ENCODE data around the gene NPC1L1.

The NPC1L1 gene

GRCh38 chr7:44467217-44467548, 73.9 kb downstream of the NPC1L1 start:
- TF ChIP-seq HOXC10 (CRISPR knock-in tag; IDR thresholded peaks at IDR 0.05) (no peak), KLF10 (tag by site-specific recombination; IDR thresholded peaks at IDR 0.05) (no peak), ZNF707 (tag by site-specific recombination; IDR thresholded peaks at IDR 0.05) (no peak), ZNF274 (IDR thresholded peaks at IDR 0.05; ENCODE audit: low read length) (no peak), ZNF274 (tag by site-specific recombination; IDR thresholded peaks at IDR 0.05; ENCODE audit: borderline replicate concordance) (no peak), ZNF580 (tag by site-specific recombination; IDR thresholded peaks at IDR 0.05) (no peak), ZNF658 (tag by site-specific recombination; IDR thresholded peaks at IDR 0.05) (no peak), ZBTB17 (tag by site-specific recombination; IDR thresholded peaks at IDR 0.05) (no peak), ZNF366 (tag by site-specific recombination; conservative IDR thresholded peaks at IDR 0.05) (no peak), ZSCAN16 (tag by site-specific recombination; IDR thresholded peaks at IDR 0.05) (no peak), ZNF146 (tag by site-specific recombination; IDR thresholded peaks at IDR 0.05) (no peak), HOXA7 (CRISPR knock-in tag; IDR thresholded peaks at IDR 0.05; ENCODE audit: borderline replicate concordance) (no peak), ZNF214 (tag by site-specific recombination; IDR thresholded peaks at IDR 0.05; ENCODE audit: borderline replicate concordance) (no peak), ZNF335 (tag by site-specific recombination; conservative IDR thresholded peaks at IDR 0.05) (no peak), KLF7 (tag by site-specific recombination; IDR thresholded peaks at IDR 0.05; ENCODE audit: borderline replicate concordance) (no peak), ZNF785 (tag by site-specific recombination; IDR thresholded peaks at IDR 0.05) (no peak), ZNF26 (tag by site-specific recombination; IDR thresholded peaks at IDR 0.05) (no peak)
- TF ChIP-seq, protein P1, sequence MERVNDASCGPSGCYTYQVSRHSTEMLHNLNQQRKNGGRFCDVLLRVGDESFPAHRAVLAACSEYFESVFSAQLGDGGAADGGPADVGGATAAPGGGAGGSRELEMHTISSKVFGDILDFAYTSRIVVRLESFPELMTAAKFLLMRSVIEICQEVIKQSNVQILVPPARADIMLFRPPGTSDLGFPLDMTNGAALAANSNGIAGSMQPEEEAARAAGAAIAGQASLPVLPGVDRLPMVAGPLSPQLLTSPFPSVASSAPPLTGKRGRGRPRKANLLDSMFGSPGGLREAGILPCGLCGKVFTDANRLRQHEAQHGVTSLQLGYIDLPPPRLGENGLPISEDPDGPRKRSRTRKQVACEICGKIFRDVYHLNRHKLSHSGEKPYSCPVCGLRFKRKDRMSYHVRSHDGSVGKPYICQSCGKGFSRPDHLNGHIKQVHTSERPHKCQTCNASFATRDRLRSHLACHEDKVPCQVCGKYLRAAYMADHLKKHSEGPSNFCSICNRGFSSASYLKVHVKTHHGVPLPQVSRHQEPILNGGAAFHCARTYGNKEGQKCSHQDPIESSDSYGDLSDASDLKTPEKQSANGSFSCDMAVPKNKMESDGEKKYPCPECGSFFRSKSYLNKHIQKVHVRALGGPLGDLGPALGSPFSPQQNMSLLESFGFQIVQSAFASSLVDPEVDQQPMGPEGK (tag by site-specific recombination; IDR thresholded peaks at IDR 0.05), result no peak
- TF ChIP-seq, protein P2, sequence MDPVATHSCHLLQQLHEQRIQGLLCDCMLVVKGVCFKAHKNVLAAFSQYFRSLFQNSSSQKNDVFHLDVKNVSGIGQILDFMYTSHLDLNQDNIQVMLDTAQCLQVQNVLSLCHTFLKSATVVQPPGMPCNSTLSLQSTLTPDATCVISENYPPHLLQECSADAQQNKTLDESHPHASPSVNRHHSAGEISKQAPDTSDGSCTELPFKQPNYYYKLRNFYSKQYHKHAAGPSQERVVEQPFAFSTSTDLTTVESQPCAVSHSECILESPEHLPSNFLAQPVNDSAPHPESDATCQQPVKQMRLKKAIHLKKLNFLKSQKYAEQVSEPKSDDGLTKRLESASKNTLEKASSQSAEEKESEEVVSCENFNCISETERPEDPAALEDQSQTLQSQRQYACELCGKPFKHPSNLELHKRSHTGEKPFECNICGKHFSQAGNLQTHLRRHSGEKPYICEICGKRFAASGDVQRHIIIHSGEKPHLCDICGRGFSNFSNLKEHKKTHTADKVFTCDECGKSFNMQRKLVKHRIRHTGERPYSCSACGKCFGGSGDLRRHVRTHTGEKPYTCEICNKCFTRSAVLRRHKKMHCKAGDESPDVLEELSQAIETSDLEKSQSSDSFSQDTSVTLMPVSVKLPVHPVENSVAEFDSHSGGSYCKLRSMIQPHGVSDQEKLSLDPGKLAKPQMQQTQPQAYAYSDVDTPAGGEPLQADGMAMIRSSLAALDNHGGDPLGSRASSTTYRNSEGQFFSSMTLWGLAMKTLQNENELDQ (tag by site-specific recombination; IDR thresholded peaks at IDR 0.05; ENCODE audit: low read depth), result no peak
- H3K9me3 ChIP-seq (ENCODE audit: control insufficient read depth, insufficient read depth, low read depth, low read length), result no peaks in the 10 kb centered on the region
- no peak overlapping the region for H3K27ac ChIP-seq (ENCODE audit: extremely low read depth, low read depth, low read length)
- H3K4me1 ChIP-seq (ENCODE audit: control insufficient read depth, insufficient read depth, low read length), result 0 out of 2 replicates have a peak, but pooled peaks cover 2% of the 10 kb centered on the region
- CTCF ChIA-PET, result interaction anchor here (0.5 to 0.8 kb wide), 2 partner anchors 19 to 884 kb away, joined by 3 read pairs; partner anchors contain the start of gene STK17A
- POLR2A ChIA-PET, result no interaction called here
- H3K4me3 ChIP-seq (ENCODE audit: low read depth, low read length), result no peak overlapping the region
- H3K36me3 ChIP-seq (ENCODE audit: control insufficient read depth in 2 of 2, insufficient read depth in 1 of 2, low read length in 2 of 2), result peaks cover 13 to 56% of the 10 kb centered on the region in 2 experiments; a peak in 2 of 3 replicates

Data from HEK293 (cell line).